Ovary (tissue), 9 donors: Measurements from ENCODE around the gene GDF15. TPM values are rescaled to one million over a fixed set of nuclear protein-coding genes. Genes with fewer than 3 reads are reported as not detected.

ENCODE experiments used
- DNase-seq, 5 donors: peaks; one replicate each; pipeline ENCODE4 v3.0.0-alpha.2; 2019 to 2020
- H3K27ac ChIP-seq, 2 donors: fragments of 200-600 bp; one replicate each; pipeline versions ENCODE4 v1.5.1 to v1.8.0; 2019 to 2022
- H3K27me3 ChIP-seq: fragments of 200-600 bp; one replicate; pipeline ENCODE4 v1.8.0; 2022
- H3K36me3 ChIP-seq: fragments of 200-600 bp; sonication (generic); one replicate; pipeline ENCODE4 v1.5.1; 2019
- H3K4me1 ChIP-seq: one replicate; pipeline ENCODE4 v1.8.1; 2013; ENCODE audit warnings: mild to moderate bottlenecking, moderate library complexity; ENCODE audit not compliant: insufficient read depth
- H3K4me3 ChIP-seq: fragments of 200-600 bp; sonication (generic); one replicate; pipeline ENCODE4 v1.5.1; 2017
- H3K9me3 ChIP-seq, 2 donors: fragments of 200-600 bp in 1 of 2; sonication (generic) in 1 of 2; one replicate each; pipeline versions ENCODE4 v1.5.1 to v1.8.1; 2013 to 2019; ENCODE audit warnings: mild to moderate bottlenecking in 1 of 2, moderate library complexity in 1 of 2
- CTCF ChIP-seq, 3 donors: fragments of 450-650 bp in 2 of 3; fragments of 200-600 bp in 1 of 3; IDR thresholded peaks; one replicate each; pipeline versions ENCODE4 v1.5.1 to v1.8.0; 2016 to 2022; ENCODE audit warnings: antibody characterized with exemption in 3 of 3, mild to moderate bottlenecking in 1 of 3
- EP300 ChIP-seq: sonication (generic); formaldehyde crosslinking; IDR thresholded peaks from one replicate; pipeline ENCODE4 v1.6.1; 2017; ENCODE audit warnings: antibody characterized with exemption
- POLR2A ChIP-seq: fragments of 450-650 bp; IDR thresholded peaks from one replicate; pipeline ENCODE4 v1.6.1; 2017; ENCODE audit warnings: antibody characterized with exemption, mild to moderate bottlenecking, moderate library complexity
- WGBS, 3 donors: extraction: QIAGEN DNeasy Blood & Tissue Kit in 1 of 3; methylation state at CpG; one replicate each; pipeline versions ENCODE4 v1.1.5 to v1.1.7; 2013 to 2017; 5-methylcytosine and 5-hydroxymethylcytosine counted together
- intact Hi-C, 4 donors: fragments of 100-400 bp; cut with DNase I; formaldehyde crosslinking; loops; one replicate each; pipeline versions ENCODE4 v1.11.0 to v1.15.1; 2022 to 2023
- polyA plus RNA-seq, 2 donors: library from polyadenylated mRNA; stranded (reverse); fragments of 200-250 nt in 1 of 2; fragments of 350-450 nt in 1 of 2; fragmentation: Illumina TruSeq in 1 of 2; extraction: RNeasy Lipid Tissue Mini Kit (QIAGEN cat#74804) in 1 of 2; gene quantifications; one replicate each; pipeline ENCODE4 v1.2.3, GENCODE V29; 2013 to 2014
- total RNA-seq, 7 donors: library from RNA; depleted of rRNA in 2 of 7; stranded (reverse); fragments of >200 nt in 2 of 7; fragmentation: NEBNext Ultra II Directional in 3 of 7; extraction: Animal tissue kit (Norgen Biotek cat#: 25700) in 3 of 7; gene quantifications; one replicate each; pipeline versions ENCODE4 v1.1.0 to v1.2.4, GENCODE V29; 2016 to 2023
- donor health status: DM: no; HTN: no; CAD: no; lungs with moderate emphysema.
- donor health status: DM: no; HTN: no; CAD: no.
- donor health status: Bipolar disorder and iron deficiency.
- donor health status: DM: yes; HTN: yes; CAD: no.
- donor health status: DM: no; HTN: no; CAD: no.
- donor health status: DM: yes; HTN: yes; CAD: no.

The GDF15 gene
- total and polyA plus RNA-seq, 9 donors: 0.67 to 20.9 (median 3.3) TPM

GRCh38 chr19:18392926-18393325 is 7.0 kb downstream of the GDF15 start:
- Histone ChIP-seq H3K27ac (peak overlapping the region in 1 of 2 donors; percentile 12), H3K9me3 (no peaks in the 10 kb centered on the region), H3K36me3 (no peaks in the 10 kb centered on the region), H3K4me1 (peaks cover 21% of the 10 kb centered on the region), H3K27me3 (no peaks in the 10 kb centered on the region), H3K4me3 (no peak overlapping the region)
- WGBS, 3 donors: 78 to 81% (median 80%) methylated on average over 5 of the region's 5 CpGs
- intact Hi-C loops: loop anchor here in 1 of 4 donors (5.0 kb wide), 1 partner anchor 46 kb away; no protein-coding TSS in a partner anchor
- DNase-seq: no peak
- no peak for TF ChIP-seq CTCF (IDR thresholded peaks at IDR 0.05)
- TF ChIP-seq POLR2A: no peak
- TF ChIP-seq EP300: no peak

- no peak overlapping the region for H3K27ac ChIP-seq
- WGBS, 3 donors: 30 to 39% (median 31%) methylated on average over 7 of the region's 7 CpGs
- peak in 2 of 5 donors; percentile 51 to 61 for DNase-seq
- H3K9me3 ChIP-seq: no peaks in the 10 kb centered on the region
- H3K4me3 ChIP-seq: no peak overlapping the region
- no peaks in the 10 kb centered on the region for H3K36me3 ChIP-seq
- no peak for TF ChIP-seq POLR2A
- TF ChIP-seq CTCF (IDR thresholded peaks at IDR 0.05): no peak
- TF ChIP-seq EP300: no peak
- no peaks in the 10 kb centered on the region for H3K27me3 ChIP-seq
- H3K4me1 ChIP-seq: peaks cover 19% of the 10 kb centered on the region
- intact Hi-C loops: loop anchor here in 1 of 4 donors (5.0 kb wide), 1 partner anchor 47 kb away; no protein-coding TSS in a partner anchor
Observed at GRCh38 chr19:18393836-18394235, 7.9 kb downstream of the GDF15 start.

GRCh38 chr19:18396471-18397241 is 10.7 kb downstream of the GDF15 start:
- H3K27ac ChIP-seq: peak overlapping the region in 1 of 2 donors; percentile 5
- TF ChIP-seq POLR2A (no peak), CTCF (IDR thresholded peaks at IDR 0.05) (no peak), EP300 (no peak)
- H3K4me1 ChIP-seq: peaks cover 19% of the 10 kb centered on the region
- intact Hi-C loops: no loop called here
- DNase-seq: peak in 3 of 5 donors; percentile 54 to 70 (median 59)
- H3K27me3 ChIP-seq: no peaks in the 10 kb centered on the region
- 15 to 36% (median 19%) methylated on average over 37 of the region's 37 CpGs for WGBS, 3 donors
- H3K36me3 ChIP-seq: no peaks in the 10 kb centered on the region
- H3K4me3 ChIP-seq: no peak overlapping the region
- no peaks in the 10 kb centered on the region for H3K9me3 ChIP-seq

- DNase-seq: peak; percentile 47 to 76 (median 57)
- 6 to 11% (median 9%) methylated on average over 30 to 33 of the region's 33 CpGs for WGBS, 3 donors
- Histone ChIP-seq H3K9me3 (no peaks in the 10 kb centered on the region), H3K4me1 (peaks cover 18% of the 10 kb centered on the region), H3K4me3 (no peak within 1 kb of the TSS), H3K27me3 (no peaks in the 10 kb centered on the region), H3K36me3 (no peaks in the 10 kb centered on the region), H3K27ac (peak within 1 kb of the TSS in 1 of 2 donors; percentile 5)
- intact Hi-C loops: no loop called here
- TF ChIP-seq POLR2A (no peak), EP300 (no peak), CTCF (IDR thresholded peaks at IDR 0.05) (no peak)
Observed at GRCh38 chr19:18397242-18398202, 11.6 kb downstream of the GDF15 start, which contains the start of gene LRRC25. LRRC25 (minus strand) TSS chr19:18397622; CDS start chr19:18396963, 659 bp downstream.
